ENCODE data around the gene OR56B4. TPM values are rescaled to one million over a fixed set of nuclear protein-coding genes. Genes with fewer than 3 reads are reported as not detected.
A peak's percentile ranks its signal among the peaks of the same experiment; 100 is the strongest.
"Not testable (repeated sequence)": the region's sequence is repeated elsewhere in the genome, so short reads cannot be mapped to it uniquely, and the experiment has no call there.

OR56B4 gene
- polyA plus RNA-seq, 1 donor = 0.19 TPM

- not testable (repeated sequence) for H3K27me3 ChIP-seq (ENCODE audit: control insufficient read depth, insufficient read depth, low read length); H3K4me3 ChIP-seq (ENCODE audit: low read length); H3K9me3 ChIP-seq (ENCODE audit: control insufficient read depth, low read depth, low read length); H3K27ac ChIP-seq (ENCODE audit: low read length); H3K4me1 ChIP-seq (ENCODE audit: control insufficient read depth, insufficient read depth, low read length); H3K36me3 ChIP-seq (ENCODE audit: control insufficient read depth, insufficient read depth, low read length); DNase-seq
- WGBS (ENCODE audit: insufficient coverage, low lambda C conversion rate) = no CpG with 5 or more reads among the region's 2 CpGs
Observed at GRCh38 chr11:6135936-6136335, 28.5 kb downstream of the OR56B4 start.

DNA sequence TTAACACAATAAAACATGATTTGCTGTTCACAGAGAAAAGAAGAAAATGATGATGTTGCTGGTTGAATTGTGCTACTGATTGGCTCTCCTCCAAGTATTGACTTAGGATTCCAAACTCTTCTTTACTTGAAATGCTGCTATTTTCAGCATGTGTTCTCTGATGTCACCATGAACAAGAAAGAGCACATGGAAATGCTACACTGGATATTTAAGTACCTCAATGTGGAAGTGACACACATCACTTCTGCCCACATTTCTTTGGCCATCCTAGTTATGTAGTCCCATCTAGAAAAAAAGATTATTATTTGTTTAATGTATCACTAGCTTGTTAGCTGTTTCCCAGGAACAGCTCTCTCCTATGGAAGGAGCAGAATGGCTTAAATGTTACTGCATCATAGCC is 35.5 kb downstream of the OR56B4 start:
- Histone ChIP-seq H3K4me3 (ENCODE audit: low read length) (no peak overlapping the region), H3K27me3 (ENCODE audit: control insufficient read depth, insufficient read depth, low read length) (no peaks in the 10 kb centered on the region)

GRCh38 chr11:6143737-6144136 is 36.3 kb downstream of the OR56B4 start:
- H3K4me1 ChIP-seq (ENCODE audit: control insufficient read depth, insufficient read depth, low read length); DNase-seq; H3K36me3 ChIP-seq (ENCODE audit: control insufficient read depth, insufficient read depth, low read length); H3K27ac ChIP-seq (ENCODE audit: low read length); H3K27me3 ChIP-seq (ENCODE audit: control insufficient read depth, insufficient read depth, low read length); H3K4me3 ChIP-seq (ENCODE audit: low read length); H3K9me3 ChIP-seq (ENCODE audit: control insufficient read depth, low read depth, low read length): not testable (repeated sequence)
- WGBS (ENCODE audit: insufficient coverage, low lambda C conversion rate) = no CpG with 5 or more reads among the region's 21 CpGs

More for the DNA sequence above, 35.5 kb downstream of the OR56B4 start:
- DNase-seq = no peak
- Histone ChIP-seq H3K9me3 (ENCODE audit: control insufficient read depth, low read depth, low read length) (no peaks in the 10 kb centered on the region), H3K27ac (ENCODE audit: low read length) (no peak overlapping the region), H3K4me1 (ENCODE audit: control insufficient read depth, insufficient read depth, low read length) (no peaks in the 10 kb centered on the region), H3K36me3 (ENCODE audit: control insufficient read depth, insufficient read depth, low read length) (no peaks in the 10 kb centered on the region)

DNA sequence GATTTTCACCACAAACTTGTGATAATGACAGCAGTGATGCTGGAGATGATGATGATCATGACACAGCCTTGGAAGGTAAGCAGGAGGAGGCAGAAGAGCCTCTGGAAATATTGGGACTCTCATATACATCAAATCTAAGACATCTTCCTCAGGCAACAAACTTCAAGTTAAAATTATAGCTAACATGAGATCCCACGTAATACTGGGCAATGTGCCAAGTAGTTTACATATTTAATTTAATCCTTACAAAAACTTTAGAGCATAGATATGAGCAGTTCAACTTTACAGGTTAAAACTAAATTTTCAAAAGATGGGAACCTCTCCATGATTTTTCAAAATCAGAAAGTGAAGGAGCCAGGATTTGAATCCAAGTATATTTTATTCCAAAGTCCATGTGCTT is 43.6 kb downstream of the OR56B4 start:
- Histone ChIP-seq H3K4me3 (ENCODE audit: low read length) (no peak overlapping the region), H3K27me3 (ENCODE audit: control insufficient read depth, insufficient read depth, low read length) (no peaks in the 10 kb centered on the region), H3K27ac (ENCODE audit: low read length) (no peak overlapping the region), H3K9me3 (ENCODE audit: control insufficient read depth, low read depth, low read length) (no peaks in the 10 kb centered on the region), H3K36me3 (ENCODE audit: control insufficient read depth, insufficient read depth, low read length) (no peaks in the 10 kb centered on the region), H3K4me1 (ENCODE audit: control insufficient read depth, insufficient read depth, low read length) (peaks cover 3% of the 10 kb centered on the region)
- 100% methylated on average over 1 of the region's 1 CpG for WGBS (ENCODE audit: insufficient coverage, low lambda C conversion rate)
- no peak for DNase-seq

- Histone ChIP-seq H3K9me3 (ENCODE audit: control insufficient read depth, low read depth, low read length) (no peaks in the 10 kb centered on the region), H3K27me3 (ENCODE audit: control insufficient read depth, insufficient read depth, low read length) (no peaks in the 10 kb centered on the region), H3K36me3 (ENCODE audit: control insufficient read depth, insufficient read depth, low read length) (no peaks in the 10 kb centered on the region), H3K4me3 (ENCODE audit: low read length) (no peak overlapping the region), H3K27ac (ENCODE audit: low read length) (no peak overlapping the region), H3K4me1 (ENCODE audit: control insufficient read depth, insufficient read depth, low read length) (peaks cover 3% of the 10 kb centered on the region)
- WGBS (ENCODE audit: insufficient coverage, low lambda C conversion rate) = no CpG with 5 or more reads among the region's 2 CpGs
- no peak for DNase-seq
Observed at GRCh38 chr11:6152126-6152525, 44.6 kb downstream of the OR56B4 start.

DNA sequence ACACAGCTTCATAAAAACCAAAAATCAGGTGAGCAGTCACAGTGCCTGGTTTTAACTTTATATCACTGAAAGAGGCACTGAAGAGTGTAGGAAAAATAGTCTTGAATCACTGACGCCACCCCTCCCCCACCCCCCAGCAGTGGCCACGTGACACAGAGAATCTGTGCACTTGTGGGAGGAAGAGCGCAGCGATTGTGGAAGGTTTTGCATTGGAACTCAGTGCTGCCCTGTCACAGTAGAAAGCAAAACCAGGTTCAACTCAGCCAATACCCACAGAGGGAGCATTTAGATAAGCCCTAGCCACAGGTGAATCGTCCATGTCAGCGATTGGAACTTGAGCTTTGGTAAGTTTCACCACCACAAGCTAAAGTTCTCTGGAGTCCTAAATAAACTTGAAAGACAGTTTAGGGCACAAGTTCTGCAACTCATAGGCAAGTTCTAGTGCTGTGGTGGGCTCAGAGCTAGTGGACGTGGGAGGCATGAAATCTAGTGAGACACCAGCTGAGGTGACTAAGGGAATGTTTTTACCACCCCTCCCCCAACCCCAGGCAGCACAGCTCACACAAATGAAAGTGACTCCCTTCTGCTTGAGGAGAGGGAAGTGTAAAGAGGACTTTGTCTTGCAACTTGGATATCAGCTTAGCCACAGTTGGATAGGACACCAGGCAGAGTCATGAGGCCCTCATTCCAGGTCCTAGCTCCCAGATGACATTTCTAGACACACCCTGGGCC is 49.3 kb downstream of the OR56B4 start:
- no peaks in the 10 kb centered on the region for H3K27me3 ChIP-seq (ENCODE audit: control insufficient read depth, insufficient read depth, low read length)
- no peaks in the 10 kb centered on the region for H3K9me3 ChIP-seq (ENCODE audit: control insufficient read depth, low read depth, low read length)
- peak; percentile 47 to 69 for DNase-seq
- H3K27ac ChIP-seq (ENCODE audit: low read length) = no peak overlapping the region
- no peaks in the 10 kb centered on the region for H3K36me3 ChIP-seq (ENCODE audit: control insufficient read depth, insufficient read depth, low read length)
- WGBS (ENCODE audit: insufficient coverage, low lambda C conversion rate) = no CpG with 5 or more reads among the region's 7 CpGs
- no peak overlapping the region for H3K4me3 ChIP-seq (ENCODE audit: low read length)
- H3K4me1 ChIP-seq (ENCODE audit: control insufficient read depth, insufficient read depth, low read length) = peaks cover 3% of the 10 kb centered on the region

Other genes starting within 250 kb of the OR56B4 start
- not detected for gene OR52E8, start 250.0 kb upstream of the OR56B4 start, polyA plus RNA-seq
- not detected for gene OR52E4, start 227.1 kb upstream of the OR56B4 start, polyA plus RNA-seq
- gene OR52E5, start 214.5 kb upstream of the OR56B4 start, polyA plus RNA-seq = not detected
- gene OR56A3, start 165.4 kb upstream of the OR56B4 start, polyA plus RNA-seq = not detected
- not detected for gene OR56A5, start 139.2 kb upstream of the OR56B4 start, polyA plus RNA-seq
- not detected for gene OR52L1, start 120.7 kb upstream of the OR56B4 start, polyA plus RNA-seq
- gene OR56A4, start 100.7 kb upstream of the OR56B4 start, polyA plus RNA-seq = not detected
- 0.01 TPM for gene OR56A1, start 76.9 kb upstream of the OR56B4 start, polyA plus RNA-seq
- gene OR52B2, start 62.6 kb downstream of the OR56B4 start, polyA plus RNA-seq = not detected
- gene OR52W1, start 91.5 kb downstream of the OR56B4 start, polyA plus RNA-seq = 0.10 TPM
- gene C11orf42, start 97.9 kb downstream of the OR56B4 start, polyA plus RNA-seq = 1.2 TPM
- 104 TPM for gene FHIP1B, start 127.0 kb downstream of the OR56B4 start, polyA plus RNA-seq
- 0.16 TPM for gene CNGA4, start 131.4 kb downstream of the OR56B4 start, polyA plus RNA-seq
- gene CCKBR, start 152.2 kb downstream of the OR56B4 start, polyA plus RNA-seq = 0.55 TPM
- gene CAVIN3, start 212.8 kb downstream of the OR56B4 start, polyA plus RNA-seq = 16.4 TPM